Sigmoid colon (tissue), 4 donors: Measurements from ENCODE around the gene CYP2F1.

ENCODE experiments used
- EP300 ChIP-seq, 4 donors: sonication (generic); formaldehyde crosslinking; IDR thresholded peaks; one replicate each; pipeline ENCODE4 v1.6.1; 2017; ENCODE audit warnings: antibody characterized with exemption in 4 of 4
- POLR2A ChIP-seq, 2 donors: fragments of 450-650 bp; IDR thresholded peaks; one replicate each; pipeline ENCODE4 v1.6.1; 2016; ENCODE audit warnings: antibody characterized with exemption in 2 of 2, mild to moderate bottlenecking in 2 of 2, moderate library complexity in 2 of 2
- POLR2AphosphoS5 ChIP-seq, 4 donors: sonication (generic); formaldehyde crosslinking; IDR thresholded peaks; one replicate each; pipeline ENCODE4 v1.6.1; 2017; ENCODE audit warnings: antibody characterized with exemption in 4 of 4
- TF ChIP-seq, protein P1 (sequence below), 4 experiments: fragments of 450-650 bp in 3 of 4; fragments of 200-600 bp in 1 of 4; IDR thresholded peaks; one replicate each; pipeline ENCODE4 v1.5.1; 2016 to 2019; ENCODE audit warnings: antibody characterized with exemption in 4 of 4, mild to moderate bottlenecking in 3 of 4, moderate library complexity in 2 of 4

DNA sequence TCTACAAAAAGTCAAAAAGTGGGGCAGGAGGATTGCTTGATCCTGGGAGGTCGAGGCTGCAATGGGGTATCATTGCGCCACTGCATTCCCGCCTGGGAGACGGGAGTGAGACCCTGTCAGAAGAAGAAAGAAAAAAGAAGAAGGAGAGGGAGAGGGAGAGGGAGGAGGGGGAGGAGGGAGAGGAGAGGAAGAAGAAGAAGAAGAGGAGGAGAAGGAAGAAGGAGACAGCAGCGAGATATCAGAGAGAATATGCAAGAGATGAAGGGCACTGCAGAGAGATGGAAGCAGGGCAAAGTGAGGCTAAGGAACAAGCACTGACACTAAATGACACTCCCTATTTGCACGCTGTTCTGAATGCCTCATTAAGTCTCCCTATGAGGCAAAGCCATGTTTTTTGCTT, 14.5 kb downstream of the CYP2F1 start:
- TF ChIP-seq, protein P1, sequence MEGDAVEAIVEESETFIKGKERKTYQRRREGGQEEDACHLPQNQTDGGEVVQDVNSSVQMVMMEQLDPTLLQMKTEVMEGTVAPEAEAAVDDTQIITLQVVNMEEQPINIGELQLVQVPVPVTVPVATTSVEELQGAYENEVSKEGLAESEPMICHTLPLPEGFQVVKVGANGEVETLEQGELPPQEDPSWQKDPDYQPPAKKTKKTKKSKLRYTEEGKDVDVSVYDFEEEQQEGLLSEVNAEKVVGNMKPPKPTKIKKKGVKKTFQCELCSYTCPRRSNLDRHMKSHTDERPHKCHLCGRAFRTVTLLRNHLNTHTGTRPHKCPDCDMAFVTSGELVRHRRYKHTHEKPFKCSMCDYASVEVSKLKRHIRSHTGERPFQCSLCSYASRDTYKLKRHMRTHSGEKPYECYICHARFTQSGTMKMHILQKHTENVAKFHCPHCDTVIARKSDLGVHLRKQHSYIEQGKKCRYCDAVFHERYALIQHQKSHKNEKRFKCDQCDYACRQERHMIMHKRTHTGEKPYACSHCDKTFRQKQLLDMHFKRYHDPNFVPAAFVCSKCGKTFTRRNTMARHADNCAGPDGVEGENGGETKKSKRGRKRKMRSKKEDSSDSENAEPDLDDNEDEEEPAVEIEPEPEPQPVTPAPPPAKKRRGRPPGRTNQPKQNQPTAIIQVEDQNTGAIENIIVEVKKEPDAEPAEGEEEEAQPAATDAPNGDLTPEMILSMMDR (IDR thresholded peaks at IDR 0.05), result no peak
- TF ChIP-seq POLR2AphosphoS5 (IDR thresholded peaks at IDR 0.05) (no peak), POLR2A (IDR thresholded peaks at IDR 0.05) (no peak), EP300 (IDR thresholded peaks at IDR 0.05) (no peak)
